ACHN (cell line): ENCODE results near the gene SIAH2.
"Not testable (repeated sequence)": the region's sequence is repeated elsewhere in the genome, so short reads cannot be mapped to it uniquely, and the experiment has no call there.

Experiments
- DNase-seq: peaks from one replicate; pipeline ENCODE4 v3.0.0-alpha.2; 2015
- in situ Hi-C: cut with HindIII; loops from 2 replicates; pipeline ENCODE4 v1.10.0; 2017; ENCODE audit warnings: low sequenced_read_pairs, low pct_ligation_motif_present, low pct_unique_long_range_greater_than_20kb

The SIAH2 gene

GRCh38 chr3:150763122-150763840, at the start of gene SIAH2:
Gene SIAH2 (minus strand): TSS chr3:150763169. CDS start chr3:150762849, 320 bp downstream.
- in situ Hi-C loops = no loop called here
- peak; percentile 91 for DNase-seq

GRCh38 chr3:150811984-150812383, 49.0 kb upstream of the SIAH2 start:
- in situ Hi-C loops = no loop called here
- DNase-seq = no peak

- no peak for DNase-seq
- in situ Hi-C loops = no loop called here
Measured at GRCh38 chr3:150810641-150811040, 47.7 kb upstream of the SIAH2 start.

- in situ Hi-C loops = no loop called here
- no peak for DNase-seq
Measured at GRCh38 chr3:150806185-150806835, 43.3 kb upstream of the SIAH2 start.

- no peak for DNase-seq
- in situ Hi-C loops = no loop called here
Measured at GRCh38 chr3:150805354-150805753, 42.4 kb upstream of the SIAH2 start.

- in situ Hi-C loops = no loop called here
- DNase-seq = no peak
Measured at GRCh38 chr3:150803440-150803985, 40.5 kb upstream of the SIAH2 start.

GRCh38 chr3:150800722-150801121, 37.8 kb upstream of the SIAH2 start:
- in situ Hi-C loops = no loop called here

GRCh38 chr3:150798122-150798618, 35.2 kb upstream of the SIAH2 start:
- DNase-seq = no peak

More at GRCh38 chr3:150800722-150801121, 37.8 kb upstream of the SIAH2 start:
- no peak for DNase-seq

GRCh38 chr3:150797155-150797554, 34.2 kb upstream of the SIAH2 start:
- DNase-seq = no peak
- in situ Hi-C loops = no loop called here

More at GRCh38 chr3:150798122-150798618, 35.2 kb upstream of the SIAH2 start:
- in situ Hi-C loops = no loop called here

- in situ Hi-C loops = not testable (repeated sequence)
Measured at GRCh38 chr3:150796527-150796926, 33.6 kb upstream of the SIAH2 start.

GRCh38 chr3:150793641-150794040, 30.7 kb upstream of the SIAH2 start:
- in situ Hi-C loops = no loop called here
- no peak for DNase-seq

More at GRCh38 chr3:150796527-150796926, 33.6 kb upstream of the SIAH2 start:
- DNase-seq = not testable (repeated sequence)

GRCh38 chr3:150790629-150791028, 27.7 kb upstream of the SIAH2 start:
- in situ Hi-C loops = no loop called here
- DNase-seq = no peak

GRCh38 chr3:150789451-150789850, 26.5 kb upstream of the SIAH2 start:
- DNase-seq = no peak
- in situ Hi-C loops = no loop called here

GRCh38 chr3:150787741-150788370, 24.9 kb upstream of the SIAH2 start:
- in situ Hi-C loops = no loop called here
- peak; percentile 66 for DNase-seq

- in situ Hi-C loops = no loop called here
- DNase-seq = no peak
Measured at GRCh38 chr3:150786791-150787190, 23.8 kb upstream of the SIAH2 start.

GRCh38 chr3:150784747-150785125, 21.8 kb upstream of the SIAH2 start:
- in situ Hi-C loops = no loop called here
- DNase-seq = no peak

- no peak for DNase-seq
- in situ Hi-C loops = no loop called here
Measured at GRCh38 chr3:150783920-150784746, 21.2 kb upstream of the SIAH2 start.

GRCh38 chr3:150783316-150783715, 20.3 kb upstream of the SIAH2 start:
- in situ Hi-C loops = no loop called here
- no peak for DNase-seq
